IPS-18c (cell line): ENCODE data around the gene NEMP1.
"Not testable (repeated sequence)": the region's sequence is repeated elsewhere in the genome, so short reads cannot be mapped to it uniquely, and the experiment has no call there.

Experiments used
- H3K4me3 ChIP-seq: 2 replicates; pipeline ENCODE4 v1.7.0; 2013; ENCODE audit warnings: low read depth, mild to moderate bottlenecking, low read length, moderate library complexity; ENCODE audit not compliant: insufficient read depth
- H3K9me3 ChIP-seq: one replicate; pipeline ENCODE4 v1.6.1; 2013; ENCODE audit warnings: mild to moderate bottlenecking, low read length, moderate library complexity; ENCODE audit not compliant: control insufficient read depth, insufficient read depth

NEMP1 gene

DNA sequence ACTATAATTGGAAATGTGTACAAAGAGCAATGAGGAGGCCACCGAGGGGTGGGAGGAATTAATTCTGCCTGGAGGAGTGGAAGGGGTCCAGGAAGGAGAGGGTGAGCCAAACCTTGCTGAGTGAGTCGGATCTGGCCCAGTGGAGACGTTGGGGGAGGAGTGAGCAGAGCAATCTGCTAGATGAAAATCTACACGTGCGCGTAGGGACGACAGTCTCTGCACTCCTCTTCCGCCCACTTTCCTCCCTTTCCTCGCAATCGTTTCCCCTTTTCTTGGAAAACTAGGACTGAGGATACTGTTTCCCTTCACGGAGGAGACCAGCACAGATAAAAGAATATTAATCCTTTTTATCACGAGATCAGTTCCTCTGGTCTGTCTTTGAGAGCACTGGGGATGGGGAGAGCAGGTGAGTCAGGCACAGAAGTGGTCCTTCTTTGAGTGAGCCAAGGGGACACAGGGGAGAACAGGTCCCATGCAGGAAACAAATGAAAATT, 7.5 kb upstream of the NEMP1 start:
- H3K9me3 ChIP-seq = no peaks in the 10 kb centered on the region
- peak overlapping the region; percentile 54 for H3K4me3 ChIP-seq

DNA sequence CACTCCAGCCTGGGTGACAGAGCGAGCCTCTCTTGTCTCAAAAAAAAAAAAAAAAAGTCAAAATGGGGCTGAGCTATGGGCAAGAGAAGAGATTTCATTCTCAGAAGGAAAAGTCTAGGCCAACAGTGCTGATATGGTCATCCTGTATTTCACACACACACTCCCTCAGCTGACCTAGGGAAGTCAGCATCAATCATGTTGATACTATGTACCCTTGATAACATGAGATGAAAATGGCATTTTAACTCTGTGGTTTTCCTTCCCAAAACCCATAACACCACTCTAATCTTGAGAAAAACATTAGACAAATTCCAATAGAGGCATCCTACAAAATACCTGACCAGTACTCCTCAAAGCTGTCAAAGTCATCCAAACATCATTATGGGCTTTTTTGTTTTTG, 2.3 kb upstream of the NEMP1 start:
- Histone ChIP-seq H3K9me3 (no peaks in the 10 kb centered on the region), H3K4me3 (no peak overlapping the region)

DNA sequence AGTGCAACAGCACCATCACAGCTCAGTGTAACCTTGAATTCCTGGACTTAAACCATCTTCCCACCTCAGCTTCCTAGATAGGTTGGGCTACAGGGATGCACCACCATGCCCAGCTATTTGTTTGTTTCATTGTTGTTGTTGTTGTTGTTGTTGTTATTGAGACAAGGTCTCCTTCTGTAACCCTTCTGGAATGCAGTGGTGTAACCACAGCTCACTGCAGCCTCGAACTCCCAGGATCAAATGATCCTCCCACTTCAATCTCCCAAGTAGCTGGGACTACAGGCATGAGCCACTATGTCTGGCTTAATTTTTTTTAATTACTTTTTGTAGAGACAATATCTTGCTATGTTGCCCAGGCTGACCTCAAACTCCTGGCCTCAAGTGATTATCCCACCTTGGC, 1.2 kb upstream of the NEMP1 start:
- Histone ChIP-seq H3K9me3 (no peaks in the 10 kb centered on the region), H3K4me3 (no peak overlapping the region)

DNA sequence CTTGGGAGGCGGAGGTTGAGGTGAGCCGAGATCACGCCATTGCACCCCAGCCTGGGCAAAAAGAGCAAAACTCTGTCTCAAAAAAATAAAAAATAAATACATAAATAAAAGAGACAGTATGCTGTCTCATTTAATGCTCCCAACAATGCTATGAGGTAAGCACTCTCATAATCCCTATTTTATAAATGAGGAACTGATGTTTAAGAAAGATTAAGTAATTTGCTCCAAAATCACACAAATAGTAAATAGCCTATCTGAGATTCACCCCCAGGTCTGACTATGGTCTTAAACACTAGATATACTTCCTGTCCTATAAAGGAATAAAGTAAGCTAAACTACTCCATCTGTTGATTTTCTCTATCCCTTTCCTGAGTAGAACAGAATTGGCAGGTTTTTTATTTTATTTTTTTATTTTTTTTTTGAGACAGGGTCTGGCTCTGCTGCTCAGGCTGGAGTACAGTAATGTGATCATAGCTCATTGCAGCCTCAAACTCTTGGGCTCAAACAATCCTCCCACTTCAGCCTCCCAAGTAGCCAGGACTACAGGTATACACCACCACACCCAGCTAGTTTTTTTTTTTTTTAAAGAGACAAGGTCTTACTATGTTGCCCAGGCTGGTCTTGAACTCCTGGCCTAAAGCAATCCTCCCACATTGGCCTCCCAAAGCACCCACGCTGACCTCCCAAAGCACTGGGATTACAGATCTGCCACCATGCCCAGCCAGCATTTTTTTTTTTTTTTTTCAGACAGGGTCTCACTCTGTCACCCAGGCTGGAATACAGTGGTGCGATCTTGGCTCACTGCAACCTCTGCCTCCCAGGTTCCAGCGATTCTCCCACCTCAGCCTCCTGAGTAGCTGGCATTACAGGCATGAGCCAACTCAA, 4.8 kb downstream of the NEMP1 start:
- not testable (repeated sequence) for H3K4me3 ChIP-seq, H3K9me3 ChIP-seq

DNA sequence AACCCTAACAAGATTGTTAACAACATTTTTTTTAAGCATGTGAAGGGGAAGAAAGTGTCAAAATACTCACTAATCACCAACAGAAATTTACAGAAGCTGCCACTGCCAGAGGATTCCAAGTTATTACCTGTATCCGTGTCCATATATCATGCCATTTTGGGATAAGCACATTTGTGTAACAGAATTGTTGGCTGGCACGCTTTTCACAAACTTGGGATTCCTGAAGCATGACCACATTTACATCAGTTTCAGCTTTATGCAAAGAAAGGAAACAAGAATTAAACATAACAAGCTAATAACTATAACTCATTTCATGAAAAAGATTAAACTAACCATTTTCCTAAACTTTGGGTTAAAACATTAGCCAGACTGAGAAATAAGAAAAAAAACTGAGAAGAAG, 5.9 kb downstream of the NEMP1 start:
- H3K4me3 ChIP-seq = no peak overlapping the region

DNA sequence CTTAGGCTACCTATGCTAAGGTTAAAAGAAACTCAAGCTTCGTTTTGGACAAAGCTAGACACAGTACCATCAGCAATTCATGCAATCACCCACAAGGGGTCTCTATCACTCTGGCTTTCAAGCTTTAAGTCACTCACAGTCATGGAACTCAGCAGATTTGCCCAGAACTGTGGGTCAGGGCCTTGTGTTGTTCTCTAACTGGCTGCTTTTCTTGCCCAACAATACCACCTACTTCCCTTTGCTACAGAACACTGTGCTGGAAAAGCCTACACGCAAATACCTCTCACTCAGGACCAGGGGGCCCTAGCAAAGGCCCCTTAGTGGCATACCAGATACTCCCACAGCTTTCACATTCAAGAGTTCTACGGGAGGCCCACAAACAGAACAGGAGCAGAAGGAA, 9.1 kb downstream of the NEMP1 start:
- Histone ChIP-seq H3K4me3 (no peak overlapping the region), H3K9me3 (no peaks in the 10 kb centered on the region)

More for the DNA sequence above, 5.9 kb downstream of the NEMP1 start:
- H3K9me3 ChIP-seq = no peaks in the 10 kb centered on the region

DNA sequence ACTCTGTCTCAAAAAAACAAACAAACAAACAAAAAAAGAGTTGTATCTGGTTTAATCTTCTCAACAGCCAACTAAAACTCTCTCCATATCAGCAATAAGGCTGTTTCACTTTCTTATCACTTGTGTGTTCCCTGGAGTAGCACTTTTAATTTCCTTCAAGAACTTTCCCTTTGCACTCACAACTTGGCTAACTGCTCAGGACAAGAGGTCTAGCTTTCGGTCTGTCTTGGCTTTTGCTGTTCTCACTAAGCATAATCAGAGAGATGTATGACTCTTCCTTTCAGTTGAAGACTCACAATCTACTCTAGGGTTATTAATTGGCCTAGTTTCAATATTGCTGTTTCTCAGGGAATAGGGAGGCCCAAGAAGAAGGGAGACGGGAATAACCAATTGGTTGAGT, 12.3 kb downstream of the NEMP1 start:
- H3K9me3 ChIP-seq = no peaks in the 10 kb centered on the region
- no peak overlapping the region for H3K4me3 ChIP-seq

DNA sequence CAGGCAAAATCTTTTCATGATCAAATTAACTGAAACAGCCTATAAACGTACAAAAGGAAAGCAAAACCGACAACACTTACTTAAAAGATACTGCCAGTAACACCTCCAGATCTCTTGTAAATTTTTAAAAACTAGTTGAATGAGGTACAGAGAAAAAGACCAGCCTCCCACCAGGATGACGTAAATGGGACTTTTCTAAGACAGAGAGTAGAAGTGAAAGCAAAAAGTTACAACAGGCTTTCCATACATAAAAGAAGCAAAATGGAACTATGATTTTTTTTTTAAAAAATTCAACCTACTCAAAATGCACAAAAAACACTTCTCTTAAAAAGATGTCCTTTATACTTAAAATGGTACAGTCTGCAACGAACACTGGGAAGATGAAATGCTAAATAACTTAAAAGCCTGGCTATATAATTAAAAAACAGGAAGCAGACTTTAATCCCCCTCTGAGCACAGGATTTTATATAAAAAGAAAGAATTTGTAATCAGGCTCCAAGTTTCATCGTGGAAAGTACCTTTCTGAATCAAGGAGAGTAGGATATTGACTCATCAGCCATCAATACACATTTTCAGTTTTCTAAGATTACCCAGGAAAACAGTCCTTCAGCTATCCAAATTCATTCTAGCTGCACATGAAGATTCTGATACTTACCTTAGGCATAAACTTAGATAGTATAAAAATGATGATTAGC, 14.5 kb downstream of the NEMP1 start:
- Histone ChIP-seq H3K4me3 (no peak overlapping the region), H3K9me3 (no peaks in the 10 kb centered on the region)

DNA sequence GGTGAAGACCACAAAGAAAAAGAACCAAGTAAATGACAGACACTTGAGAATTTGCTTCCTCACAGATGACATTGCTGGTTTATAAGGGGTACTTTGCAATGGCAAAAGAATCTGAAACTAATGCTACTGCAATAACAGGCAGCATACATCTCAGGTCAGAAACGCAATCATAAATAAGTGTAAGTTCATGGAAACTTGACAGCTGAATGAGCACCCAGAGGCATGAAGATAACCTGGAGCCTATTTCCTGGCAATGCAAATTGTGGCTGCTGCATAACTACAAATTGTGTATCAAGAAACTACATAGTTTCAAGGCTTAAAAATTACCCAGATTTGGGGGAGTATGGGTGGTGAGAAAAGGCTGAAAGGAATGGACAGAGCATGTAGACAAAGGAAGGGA, 20.1 kb downstream of the NEMP1 start:
- Histone ChIP-seq H3K9me3 (no peaks in the 10 kb centered on the region), H3K4me3 (no peak overlapping the region)

DNA sequence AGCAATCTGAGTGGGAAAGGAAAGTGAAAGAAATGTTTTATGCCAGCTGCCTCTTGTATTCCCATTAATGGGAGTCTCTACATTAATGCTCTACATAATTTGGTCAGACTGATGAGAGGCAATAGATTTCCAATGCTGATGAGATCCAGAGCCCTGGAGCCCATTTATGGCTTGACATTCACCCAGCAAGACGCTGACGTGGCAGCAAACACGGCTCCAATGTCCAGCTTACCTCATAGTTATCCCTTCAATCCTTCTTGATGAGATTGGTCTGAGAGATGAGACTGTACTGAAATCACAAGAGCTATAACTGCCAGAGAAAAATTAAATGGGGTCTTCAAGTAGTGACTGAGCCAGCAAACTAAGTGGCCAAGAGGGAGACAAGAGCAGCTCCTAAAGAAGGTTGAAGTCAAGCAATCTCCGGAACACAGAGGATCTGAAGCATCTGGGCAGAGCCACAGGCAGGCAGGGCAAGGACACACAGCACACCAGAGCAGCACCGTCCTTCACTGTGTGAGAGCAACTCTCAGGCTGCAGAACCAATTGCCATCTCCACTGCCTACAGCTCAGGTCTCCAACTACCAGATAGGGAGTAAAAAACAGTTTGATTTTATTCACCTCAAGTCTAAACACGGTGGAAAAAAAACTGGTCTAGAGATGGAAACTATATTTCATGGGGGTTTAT, 21.4 kb downstream of the NEMP1 start:
- no peak overlapping the region for H3K4me3 ChIP-seq
- H3K9me3 ChIP-seq = no peaks in the 10 kb centered on the region

DNA sequence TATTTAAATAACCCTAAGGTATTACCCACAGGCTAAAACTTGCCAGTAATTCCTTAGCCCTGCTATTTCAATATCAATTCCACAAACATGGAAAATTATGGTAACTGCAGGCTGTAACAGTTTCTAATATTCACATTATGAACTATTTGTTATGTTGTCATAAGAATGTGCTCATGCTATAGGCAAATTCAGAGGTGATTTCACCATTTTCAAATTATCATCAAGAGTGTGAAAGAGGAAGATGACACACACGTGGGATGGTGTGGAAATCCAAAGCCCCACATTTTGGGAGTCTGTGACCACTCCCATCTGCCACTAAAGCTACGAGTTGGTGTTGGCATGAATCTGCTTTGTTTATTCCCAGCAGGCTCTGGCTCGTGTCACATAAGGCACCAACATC, 22.8 kb downstream of the NEMP1 start:
- Histone ChIP-seq H3K4me3 (no peak overlapping the region), H3K9me3 (no peaks in the 10 kb centered on the region)

DNA sequence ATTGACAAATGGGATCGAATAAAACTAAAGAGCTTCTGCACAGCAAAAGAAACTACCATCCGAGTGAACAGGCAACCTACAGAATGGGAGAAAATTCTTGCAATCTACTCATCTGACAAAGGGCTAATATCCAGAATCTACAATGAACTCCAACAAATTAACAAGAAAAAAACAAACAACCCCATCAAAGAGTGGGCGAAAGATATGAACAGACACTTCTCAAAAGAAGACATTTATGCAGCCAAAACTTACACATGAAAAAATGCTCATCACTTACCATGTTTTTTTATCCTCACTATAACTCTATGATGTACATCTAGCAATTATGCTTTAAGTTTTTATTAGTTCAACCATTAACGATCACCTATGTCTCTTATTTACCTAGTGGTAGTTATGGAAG, 24.7 kb downstream of the NEMP1 start:
- not testable (repeated sequence) for H3K9me3 ChIP-seq, H3K4me3 ChIP-seq

DNA sequence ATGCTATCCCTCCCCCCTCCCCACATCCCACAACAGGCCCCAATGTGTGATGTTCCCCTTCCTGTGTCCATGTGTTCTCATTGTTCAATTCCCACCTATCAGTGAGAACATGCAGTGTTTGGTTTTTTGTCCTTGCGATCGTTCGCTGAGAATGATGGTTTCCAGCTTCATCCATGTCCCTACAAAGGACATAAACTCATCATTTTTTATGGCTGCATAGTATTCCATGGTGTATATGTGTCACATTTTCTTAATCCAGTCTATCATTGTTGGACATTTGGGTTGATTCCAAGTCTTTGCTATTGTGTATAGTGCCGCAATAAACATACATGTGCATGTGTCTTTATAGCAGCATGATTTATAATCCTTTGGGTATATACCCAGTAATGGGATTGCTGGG, 25.4 kb downstream of the NEMP1 start:
- H3K4me3 ChIP-seq, H3K9me3 ChIP-seq: not testable (repeated sequence)

DNA sequence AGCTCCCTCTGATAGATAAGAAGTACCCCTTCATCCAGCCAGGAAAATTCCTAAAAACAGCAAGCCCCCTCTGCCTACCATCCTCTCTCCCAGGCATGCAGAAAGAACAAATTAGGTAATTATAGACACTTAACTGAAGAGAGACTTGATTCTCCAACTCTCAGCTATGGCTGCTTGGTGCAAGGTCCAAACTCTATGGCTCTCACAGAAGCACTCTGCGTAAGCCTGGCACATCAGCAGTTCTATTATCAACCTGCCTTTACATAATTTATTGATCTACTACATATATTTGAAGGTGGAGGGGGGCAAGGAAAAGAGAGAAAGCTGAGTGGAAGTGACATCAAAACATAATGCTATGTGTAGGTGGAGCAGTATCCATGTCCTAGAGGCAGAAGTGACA, 27.6 kb downstream of the NEMP1 start:
- no peaks in the 10 kb centered on the region for H3K9me3 ChIP-seq
- no peak overlapping the region for H3K4me3 ChIP-seq

DNA sequence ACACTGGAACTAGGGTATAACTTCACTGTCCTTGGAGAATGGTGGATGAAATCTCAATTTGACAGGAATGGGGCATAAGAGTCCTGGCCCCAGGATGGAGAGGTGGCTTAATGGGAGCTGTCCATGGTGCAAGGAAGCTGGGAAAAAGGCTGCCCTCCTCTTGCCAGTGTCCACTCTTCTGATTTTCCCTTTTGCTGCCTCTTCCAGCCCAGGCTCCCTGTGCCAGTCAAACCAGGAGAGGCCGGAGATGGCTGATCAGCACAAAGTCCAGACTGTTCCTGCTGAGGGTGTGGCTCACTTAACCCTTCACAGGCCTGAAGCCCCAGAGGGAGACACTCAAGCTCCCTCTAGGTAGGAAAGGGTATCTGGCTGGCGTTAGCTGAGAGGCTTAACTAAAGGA, 28.7 kb downstream of the NEMP1 start, which contains the start of gene MYO1A:
TSS of gene MYO1A (minus strand) at position 240 of the 400 bp plus-strand sequence. CDS start 1,806 bp downstream, outside the sequence.
- H3K9me3 ChIP-seq = no peaks in the 10 kb centered on the region
- no peak within 1 kb of the TSS for H3K4me3 ChIP-seq

DNA sequence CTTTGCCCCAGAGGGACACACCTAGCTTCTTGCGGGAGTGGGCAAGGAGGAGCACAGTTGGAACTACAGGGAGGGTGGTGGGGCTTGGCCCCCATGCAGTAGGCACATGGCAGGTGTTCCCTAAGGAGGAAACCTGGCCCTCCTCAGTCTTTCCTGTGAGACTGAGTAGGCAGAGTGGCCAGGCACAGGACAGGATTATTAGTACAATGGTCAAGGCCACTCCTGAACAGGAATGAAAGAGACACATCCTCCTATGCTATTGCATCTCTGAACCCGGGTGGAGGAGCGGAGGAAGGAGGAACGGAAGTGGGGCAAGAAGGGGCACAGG, 29.5 kb downstream of the NEMP1 start:
- Histone ChIP-seq H3K9me3 (no peaks in the 10 kb centered on the region), H3K4me3 (no peak overlapping the region)

DNA sequence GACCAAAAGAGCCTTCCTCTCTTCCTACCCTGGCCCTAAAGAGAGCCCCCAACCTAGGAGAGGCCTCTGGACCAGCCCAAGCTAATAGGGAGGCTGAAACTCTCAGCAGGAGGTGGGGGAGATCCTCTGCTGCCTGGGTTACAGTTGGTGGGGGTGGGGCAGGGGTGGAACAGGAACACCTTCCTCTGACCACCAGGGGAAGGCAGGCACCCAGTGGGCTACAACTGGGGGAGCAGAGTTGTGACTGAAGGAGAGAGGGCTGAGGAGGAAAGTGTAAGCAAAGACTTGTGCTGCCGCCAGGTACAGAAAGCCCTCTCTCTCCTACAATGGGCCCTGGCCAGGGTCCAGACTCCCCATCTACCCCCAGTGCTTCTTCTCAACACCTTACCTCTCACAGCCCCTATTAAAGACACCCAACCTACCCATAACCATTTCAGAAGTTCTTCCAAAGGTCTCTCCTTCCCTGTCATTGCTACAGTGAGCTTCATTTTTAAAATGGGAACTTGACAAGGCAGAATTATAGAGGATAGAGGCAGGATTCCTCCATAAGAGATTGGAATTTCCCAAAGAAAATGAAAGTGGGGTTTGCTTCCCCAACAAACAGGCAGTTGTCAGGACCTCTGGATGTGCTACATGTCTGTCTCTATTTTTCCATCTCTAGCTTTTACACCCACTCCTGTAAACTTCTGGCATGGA, 30.0 kb downstream of the NEMP1 start:
- Histone ChIP-seq H3K9me3 (no peaks in the 10 kb centered on the region), H3K4me3 (no peak overlapping the region)
